PC-9 (cell line): ENCODE results near the gene ARID2.

Source experiments
- CTCF ChIP-seq: fragments of 200-600 bp; sonication (generic); conservative IDR thresholded peaks from 2 replicates; pipeline ENCODE4 v1.6.1; 2017; ENCODE audit warnings: mixed run types, antibody characterized with exemption, mild to moderate bottlenecking, moderate library complexity
- EZH2 ChIP-seq: fragments of 200-600 bp; sonication (generic); IDR thresholded peaks from 2 replicates; pipeline ENCODE4 v1.8.0; 2017; ENCODE audit warnings: antibody characterized with exemption, low read depth

- TF ChIP-seq CTCF, result no peak
- no peak for TF ChIP-seq EZH2
Observed at GRCh38 chr12:45697371-45697770, 32.1 kb upstream of the ARID2 start.
